Measurements from ENCODE around the gene SORL1-AS1.
"Not testable (repeated sequence)": the region's sequence is repeated elsewhere in the genome, so short reads cannot be mapped to it uniquely, and the experiment has no call there.

Gene SORL1-AS1

GRCh38 chr11:121482231-121483129 is 29.7 kb upstream of the SORL1-AS1 start:
- H3K4me3 Mint-ChIP-seq, result peak overlapping the region; percentile 59
- H3K4me1 Mint-ChIP-seq, result peaks cover 33% of the 10 kb centered on the region
- DNase-seq (ENCODE audit: low spot score in 2 of 2), result peak; percentile 19 to 28
- H3K27me3 Mint-ChIP-seq, result no peaks in the 10 kb centered on the region
- peak overlapping the region; percentile 29 for H3K27ac Mint-ChIP-seq
- ATAC-seq (ENCODE audit: low read depth), result peak; percentile 89
- peaks cover 7% of the 10 kb centered on the region for H3K36me3 Mint-ChIP-seq
- no peaks in the 10 kb centered on the region for H3K9me3 Mint-ChIP-seq

- peaks cover 33% of the 10 kb centered on the region for H3K4me1 Mint-ChIP-seq
- H3K27ac Mint-ChIP-seq, result peak overlapping the region; percentile 29
- H3K36me3 Mint-ChIP-seq; DNase-seq (ENCODE audit: low spot score in 2 of 2); H3K9me3 Mint-ChIP-seq; H3K27me3 Mint-ChIP-seq: not testable (repeated sequence)
- H3K4me3 Mint-ChIP-seq, result peak overlapping the region; percentile 59
- ATAC-seq (ENCODE audit: low read depth), result peak; percentile 34
Measured at GRCh38 chr11:121481484-121482230, 28.9 kb upstream of the SORL1-AS1 start.

- Mint-ChIP-seq H3K27ac (no peak overlapping the region), H3K4me3 (no peak overlapping the region), H3K36me3 (peaks cover 7% of the 10 kb centered on the region), H3K9me3 (no peaks in the 10 kb centered on the region), H3K4me1 (peaks cover 29% of the 10 kb centered on the region), H3K27me3 (no peaks in the 10 kb centered on the region)
- ATAC-seq (ENCODE audit: low read depth) (no peak), DNase-seq (ENCODE audit: low spot score in 2 of 2) (no peak)
Measured at GRCh38 chr11:121479698-121480238, 27.0 kb upstream of the SORL1-AS1 start.

- no peak overlapping the region for H3K4me3 Mint-ChIP-seq
- ATAC-seq (ENCODE audit: low read depth), result no peak
- H3K4me1 Mint-ChIP-seq, result peaks cover 25% of the 10 kb centered on the region
Measured at GRCh38 chr11:121478895-121479697, 26.3 kb upstream of the SORL1-AS1 start.

GRCh38 chr11:121478226-121478894 is 25.6 kb upstream of the SORL1-AS1 start:
- no peak overlapping the region for H3K4me3 Mint-ChIP-seq

More at GRCh38 chr11:121478895-121479697, 26.3 kb upstream of the SORL1-AS1 start:
- H3K36me3 Mint-ChIP-seq, result peaks cover 4% of the 10 kb centered on the region
- H3K27me3 Mint-ChIP-seq, result no peaks in the 10 kb centered on the region
- H3K27ac Mint-ChIP-seq, result no peak overlapping the region
- no peaks in the 10 kb centered on the region for H3K9me3 Mint-ChIP-seq
- DNase-seq (ENCODE audit: low spot score in 2 of 2), result no peak

GRCh38 chr11:121476379-121477032 is 23.7 kb upstream of the SORL1-AS1 start:
- Mint-ChIP-seq H3K4me3 (no peak overlapping the region), H3K36me3 (no peaks in the 10 kb centered on the region), H3K9me3 (no peaks in the 10 kb centered on the region), H3K4me1 (peaks cover 4% of the 10 kb centered on the region), H3K27me3 (no peaks in the 10 kb centered on the region), H3K27ac (no peak overlapping the region)
- no peak for DNase-seq (ENCODE audit: low spot score in 2 of 2)
- ATAC-seq (ENCODE audit: low read depth), result no peak

More at GRCh38 chr11:121478226-121478894, 25.6 kb upstream of the SORL1-AS1 start:
- ATAC-seq (ENCODE audit: low read depth) (no peak), DNase-seq (ENCODE audit: low spot score in 2 of 2) (no peak)
- H3K9me3 Mint-ChIP-seq, result no peaks in the 10 kb centered on the region
- no peak overlapping the region for H3K27ac Mint-ChIP-seq
- no peaks in the 10 kb centered on the region for H3K27me3 Mint-ChIP-seq
- H3K36me3 Mint-ChIP-seq, result no peaks in the 10 kb centered on the region
- H3K4me1 Mint-ChIP-seq, result peaks cover 18% of the 10 kb centered on the region

GRCh38 chr11:121474680-121475079 is 21.9 kb upstream of the SORL1-AS1 start:
- no peak overlapping the region for H3K4me3 Mint-ChIP-seq
- H3K9me3 Mint-ChIP-seq, result no peaks in the 10 kb centered on the region
- peaks cover 6% of the 10 kb centered on the region for H3K36me3 Mint-ChIP-seq
- ATAC-seq (ENCODE audit: low read depth) (no peak), DNase-seq (ENCODE audit: low spot score in 2 of 2) (no peak)
- H3K4me1 Mint-ChIP-seq, result peaks cover 4% of the 10 kb centered on the region
- H3K27me3 Mint-ChIP-seq, result no peaks in the 10 kb centered on the region
- no peak overlapping the region for H3K27ac Mint-ChIP-seq

GRCh38 chr11:121473064-121473777 is 20.5 kb upstream of the SORL1-AS1 start:
- no peaks in the 10 kb centered on the region for H3K9me3 Mint-ChIP-seq
- no peaks in the 10 kb centered on the region for H3K27me3 Mint-ChIP-seq
- H3K4me3 Mint-ChIP-seq, result no peak overlapping the region
- peaks cover 7% of the 10 kb centered on the region for H3K36me3 Mint-ChIP-seq
- DNase-seq (ENCODE audit: low spot score in 2 of 2) (no peak), ATAC-seq (ENCODE audit: low read depth) (no peak)
- peaks cover 5% of the 10 kb centered on the region for H3K4me1 Mint-ChIP-seq
- no peak overlapping the region for H3K27ac Mint-ChIP-seq

GRCh38 chr11:121472312-121472711 is 19.5 kb upstream of the SORL1-AS1 start:
- DNase-seq (ENCODE audit: low spot score in 2 of 2), result no peak
- Mint-ChIP-seq H3K36me3 (peaks cover 7% of the 10 kb centered on the region), H3K4me3 (no peak overlapping the region), H3K9me3 (no peaks in the 10 kb centered on the region), H3K27me3 (no peaks in the 10 kb centered on the region), H3K27ac (no peak overlapping the region), H3K4me1 (peaks cover 12% of the 10 kb centered on the region)
- ATAC-seq (ENCODE audit: low read depth), result no peak

GRCh38 chr11:121471167-121471566 is 18.4 kb upstream of the SORL1-AS1 start:
- peaks cover 7% of the 10 kb centered on the region for H3K36me3 Mint-ChIP-seq
- no peak overlapping the region for H3K4me3 Mint-ChIP-seq
- H3K9me3 Mint-ChIP-seq, result no peaks in the 10 kb centered on the region
- H3K27me3 Mint-ChIP-seq, result no peaks in the 10 kb centered on the region
- no peak overlapping the region for H3K27ac Mint-ChIP-seq
- H3K4me1 Mint-ChIP-seq, result peaks cover 21% of the 10 kb centered on the region
- no peak for ATAC-seq (ENCODE audit: low read depth)
- no peak for DNase-seq (ENCODE audit: low spot score in 2 of 2)

- Mint-ChIP-seq H3K4me1 (peaks cover 28% of the 10 kb centered on the region), H3K9me3 (no peaks in the 10 kb centered on the region), H3K27me3 (peaks cover 2% of the 10 kb centered on the region), H3K4me3 (no peak overlapping the region), H3K36me3 (peaks cover 7% of the 10 kb centered on the region), H3K27ac (no peak overlapping the region)
- no peak for ATAC-seq (ENCODE audit: low read depth)
- no peak for DNase-seq (ENCODE audit: low spot score in 2 of 2)
Measured at GRCh38 chr11:121469910-121470309, 17.1 kb upstream of the SORL1-AS1 start.

GRCh38 chr11:121467965-121468364 is 15.2 kb upstream of the SORL1-AS1 start:
- Mint-ChIP-seq H3K9me3 (no peaks in the 10 kb centered on the region), H3K36me3 (peaks cover 7% of the 10 kb centered on the region), H3K4me1 (peaks cover 39% of the 10 kb centered on the region), H3K27me3 (peaks cover 2% of the 10 kb centered on the region), H3K4me3 (peak overlapping the region; percentile 43), H3K27ac (no peak overlapping the region)
- no peak for DNase-seq (ENCODE audit: low spot score in 2 of 2)
- peak; percentile 75 for ATAC-seq (ENCODE audit: low read depth)

Data from memory B cell (primary cell).